Ramos (cell line): ENCODE measurements around the gene NCK1.

Source experiments
- in situ Hi-C: fragments of 300-500 bp; cut with MboI; formaldehyde crosslinking; loops from one replicate; pipeline ENCODE4 v1.14.3; 2022; ENCODE audit warnings: low sequenced_read_pairs; ENCODE audit not compliant: unreplicated experiment

NCK1 gene

GRCh38 chr3:136904746-136905145 lies 42.7 kb downstream of the NCK1 start:
- in situ Hi-C loops = no loop called here

GRCh38 chr3:136905549-136905948 lies 43.5 kb downstream of the NCK1 start:
- in situ Hi-C loops = no loop called here

- in situ Hi-C loops = no loop called here
Observed at GRCh38 chr3:136906725-136907124, 44.7 kb downstream of the NCK1 start.

GRCh38 chr3:136908297-136908696 lies 46.3 kb downstream of the NCK1 start:
- in situ Hi-C loops = no loop called here

- in situ Hi-C loops = no loop called here
Observed at GRCh38 chr3:136909187-136909586, 47.2 kb downstream of the NCK1 start.

- in situ Hi-C loops = no loop called here
Observed at GRCh38 chr3:136910697-136911096, 48.7 kb downstream of the NCK1 start.

DNA sequence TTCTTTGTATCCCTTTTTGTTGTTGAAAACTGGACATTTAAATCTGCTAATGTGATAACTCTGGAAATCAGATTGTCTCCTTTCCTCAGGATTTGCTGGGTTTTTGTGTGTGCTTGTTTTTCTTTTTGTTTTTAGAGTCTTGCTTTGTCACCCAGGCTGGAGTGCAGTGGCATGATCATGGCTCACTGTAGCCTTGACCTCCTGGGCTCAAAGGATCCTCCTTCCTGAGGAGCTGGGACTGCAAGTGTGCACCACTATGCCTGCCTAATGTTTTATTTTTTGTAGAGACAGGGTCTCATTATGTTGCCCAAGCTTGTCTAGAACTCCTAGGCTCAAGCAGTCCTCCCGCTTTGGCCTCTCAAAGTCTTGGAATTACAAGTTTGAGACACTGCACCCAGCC lies 51.2 kb downstream of the NCK1 start:
- in situ Hi-C loops = no loop called here

DNA sequence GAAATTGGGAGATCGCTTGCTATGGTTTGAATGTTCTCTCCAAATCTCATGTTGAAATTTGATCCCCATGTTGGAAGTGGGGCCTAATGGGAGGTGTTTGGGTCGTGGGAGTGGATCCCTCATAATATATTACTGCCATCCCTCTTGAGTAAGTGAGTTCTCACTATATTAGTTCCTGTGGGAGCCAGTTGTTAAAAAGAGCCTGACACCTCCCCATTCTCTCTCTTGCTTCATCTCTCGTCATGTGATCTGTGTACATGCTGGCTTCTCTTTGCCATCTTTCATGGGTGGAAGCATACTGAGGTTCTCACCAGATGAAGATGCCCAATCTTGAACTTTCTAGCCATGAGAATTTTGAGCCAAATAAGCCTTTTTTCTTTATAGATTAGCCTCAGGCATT lies 52.7 kb downstream of the NCK1 start:
- in situ Hi-C loops = no loop called here

- in situ Hi-C loops = no loop called here
Observed at GRCh38 chr3:136916223-136916622, 54.2 kb downstream of the NCK1 start.

DNA sequence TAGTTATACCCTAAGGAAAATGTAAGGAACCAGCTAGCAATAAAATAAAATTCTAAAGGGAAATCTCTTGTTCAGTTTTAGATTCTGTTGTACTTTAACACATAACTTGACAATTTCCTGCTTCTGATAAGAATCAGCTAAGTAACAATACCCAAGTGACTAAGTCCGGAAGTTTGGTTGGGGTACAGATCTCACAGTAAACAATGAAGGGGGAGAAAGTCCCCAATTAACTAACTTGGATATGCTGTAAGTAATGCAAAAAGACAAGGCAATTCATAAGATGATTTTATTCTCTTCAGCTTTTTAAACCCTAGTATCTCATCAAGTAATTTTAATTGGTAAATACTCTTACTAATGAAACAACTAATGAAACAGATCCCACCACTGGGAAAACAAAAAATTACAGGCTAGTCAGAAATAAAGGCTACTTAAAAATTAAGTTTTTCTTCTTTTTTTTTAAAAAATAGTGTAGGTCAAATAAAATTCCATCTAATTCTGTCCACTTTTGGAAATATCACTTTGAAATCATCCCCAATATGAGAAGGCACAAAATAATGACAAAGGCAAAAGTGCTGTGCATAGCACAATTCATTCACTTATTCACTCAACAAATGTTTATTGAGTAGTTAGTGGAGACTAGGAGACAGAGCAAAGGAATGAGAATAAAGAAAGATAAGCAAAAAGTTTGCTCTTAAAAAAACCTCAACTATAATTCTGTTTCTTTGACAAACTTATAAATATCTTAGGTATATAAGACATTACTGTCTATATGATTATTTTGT lies 58.0 kb downstream of the NCK1 start:
- in situ Hi-C loops = no loop called here

GRCh38 chr3:136920904-136921611 lies 59.0 kb downstream of the NCK1 start:
- in situ Hi-C loops = no loop called here

GRCh38 chr3:136925425-136926190 lies 63.6 kb downstream of the NCK1 start:
- in situ Hi-C loops = no loop called here

DNA sequence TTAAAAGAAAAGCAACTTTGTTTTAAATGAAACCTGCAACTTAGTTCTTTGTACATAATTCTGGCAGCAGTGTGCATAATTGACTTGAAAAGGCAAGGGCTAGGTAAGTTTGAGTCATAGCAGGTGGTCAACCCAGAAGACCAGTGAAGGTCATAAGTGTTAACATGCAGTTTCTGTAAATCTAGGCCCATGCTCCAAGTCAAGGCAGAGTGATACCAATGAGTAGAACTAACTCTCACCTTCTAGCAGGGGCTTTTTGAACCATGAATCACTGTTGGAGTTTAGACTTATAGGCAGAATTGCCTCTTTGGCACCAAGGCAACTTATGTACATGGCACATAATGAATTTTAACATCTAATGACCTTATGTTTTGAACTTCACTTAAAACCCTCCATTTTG lies 66.2 kb downstream of the NCK1 start:
- in situ Hi-C loops = no loop called here

DNA sequence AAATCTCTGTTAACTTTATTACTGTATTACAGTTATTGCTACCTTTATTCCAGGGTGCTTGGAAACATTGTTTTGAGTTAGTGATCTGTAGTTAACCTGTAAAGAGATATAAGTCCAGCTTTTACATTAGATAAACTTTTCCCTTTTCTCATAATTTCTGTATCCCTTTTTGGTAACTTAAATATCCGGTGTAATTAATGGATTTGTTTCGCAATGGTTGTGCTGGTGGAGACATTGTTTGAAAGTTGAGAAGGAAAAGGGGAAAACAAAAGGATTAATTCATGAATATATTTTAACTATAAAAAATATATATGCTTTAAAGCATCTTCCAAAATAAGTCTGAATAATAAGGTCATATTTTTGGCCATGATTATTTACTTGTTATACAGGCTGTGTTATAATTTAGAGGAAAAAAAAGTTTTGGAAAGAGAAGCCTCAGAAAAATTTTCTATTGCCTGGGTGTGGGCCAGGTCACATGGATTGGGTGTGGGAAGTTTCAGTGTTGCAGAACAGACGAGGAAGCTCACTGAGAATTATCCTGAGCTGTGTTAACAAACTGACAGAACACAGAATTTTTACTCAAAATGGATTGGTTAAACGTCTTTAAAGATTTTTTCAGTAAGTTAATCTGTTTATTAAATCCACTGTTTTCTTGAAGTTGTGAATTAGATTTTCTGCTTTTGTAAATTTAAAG lies 68.1 kb downstream of the NCK1 start:
- in situ Hi-C loops = no loop called here

DNA sequence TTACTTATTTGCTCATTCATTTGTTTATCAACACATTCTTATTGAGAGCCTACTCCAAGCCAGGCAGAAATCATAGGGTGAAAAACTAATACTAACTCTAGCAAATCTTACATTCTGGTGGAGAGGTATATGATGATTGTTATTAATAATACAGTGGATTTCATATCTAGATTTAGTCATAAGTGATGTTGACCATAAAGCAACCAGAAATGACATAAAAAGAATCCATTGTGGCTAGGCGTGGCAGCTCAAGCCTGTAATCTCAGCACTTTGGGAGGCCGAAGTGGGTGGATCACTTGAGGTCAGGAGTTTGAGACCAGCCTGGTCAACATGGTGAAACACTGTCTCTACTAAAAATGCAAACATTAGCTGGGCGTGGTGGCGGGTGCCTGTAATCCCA lies 69.6 kb downstream of the NCK1 start:
- in situ Hi-C loops = no loop called here

GRCh38 chr3:136932523-136932922 lies 70.5 kb downstream of the NCK1 start:
- in situ Hi-C loops = no loop called here

DNA sequence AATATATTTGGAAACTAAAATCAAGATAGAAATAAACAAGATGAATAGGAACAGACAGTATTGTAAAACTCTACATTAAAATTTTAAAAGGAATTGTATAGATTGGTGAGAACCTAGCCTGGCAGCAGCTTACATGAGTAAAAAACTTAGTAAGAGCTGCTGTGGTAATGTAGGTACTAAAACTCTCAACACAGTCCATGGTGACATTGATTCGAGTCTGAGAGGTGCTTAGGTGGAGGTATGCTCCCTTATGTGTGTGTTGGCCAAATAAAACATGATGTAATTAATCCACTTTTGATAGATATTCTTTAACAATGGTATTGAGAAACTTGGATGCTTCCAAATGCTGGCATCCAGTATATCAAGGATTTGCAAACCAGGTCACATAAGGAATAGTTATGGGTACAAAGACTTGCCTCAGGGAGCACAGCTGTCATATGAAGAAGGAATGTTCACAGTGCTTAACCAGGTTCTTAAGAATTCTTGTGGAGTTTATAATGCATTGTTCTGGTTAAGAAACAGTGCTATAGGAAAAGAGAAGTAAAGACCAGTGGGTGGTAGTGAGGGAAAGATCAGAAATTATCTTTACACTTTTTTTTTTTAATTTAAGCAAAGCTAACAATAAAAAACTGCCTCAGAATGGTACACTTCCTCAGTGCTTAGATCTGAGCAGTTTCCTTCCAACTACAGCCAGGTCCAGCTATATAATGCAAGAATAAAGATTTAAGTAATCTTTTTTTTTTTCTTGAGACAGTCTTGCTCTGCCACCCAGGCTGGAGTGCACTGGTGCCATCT lies 71.2 kb downstream of the NCK1 start:
- in situ Hi-C loops = no loop called here

DNA sequence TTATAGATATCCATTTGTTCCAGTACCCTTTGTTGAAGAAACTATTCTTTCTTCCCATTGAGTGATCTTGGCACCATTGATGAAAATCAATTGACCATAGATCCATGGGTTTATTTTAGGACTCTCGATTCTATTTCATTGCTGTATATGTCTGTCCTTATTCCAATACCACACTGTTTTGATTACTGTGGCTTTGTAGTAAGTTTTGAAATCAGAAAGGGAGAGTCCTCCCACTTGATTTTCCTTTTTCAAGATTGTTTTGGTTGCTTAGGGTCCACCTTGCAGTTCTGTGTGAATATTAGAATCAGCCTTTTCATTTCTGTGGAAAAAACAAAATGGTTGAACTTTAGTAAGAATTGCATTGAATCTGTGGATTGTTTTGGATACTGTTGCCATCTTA lies 75.2 kb downstream of the NCK1 start:
- in situ Hi-C loops = no loop called here

DNA sequence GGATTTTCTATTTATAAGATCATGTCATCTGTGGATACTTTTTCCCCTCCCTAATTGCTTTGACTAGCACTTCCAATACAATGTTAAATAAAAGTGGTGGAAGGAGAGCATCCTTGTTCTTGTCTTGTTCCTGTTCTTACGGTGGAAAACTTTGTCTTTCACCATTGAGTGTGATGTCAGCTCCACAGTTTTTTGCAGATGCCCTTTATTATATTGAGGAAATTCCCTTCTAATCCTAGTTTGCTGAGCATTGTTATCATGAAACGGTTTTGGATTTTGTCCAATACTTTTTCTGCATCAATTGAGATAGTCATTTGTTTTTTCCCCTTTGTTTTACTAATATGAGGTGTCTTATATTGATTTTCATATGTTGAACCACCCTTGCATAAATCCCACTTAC lies 75.8 kb downstream of the NCK1 start:
- in situ Hi-C loops = no loop called here

DNA sequence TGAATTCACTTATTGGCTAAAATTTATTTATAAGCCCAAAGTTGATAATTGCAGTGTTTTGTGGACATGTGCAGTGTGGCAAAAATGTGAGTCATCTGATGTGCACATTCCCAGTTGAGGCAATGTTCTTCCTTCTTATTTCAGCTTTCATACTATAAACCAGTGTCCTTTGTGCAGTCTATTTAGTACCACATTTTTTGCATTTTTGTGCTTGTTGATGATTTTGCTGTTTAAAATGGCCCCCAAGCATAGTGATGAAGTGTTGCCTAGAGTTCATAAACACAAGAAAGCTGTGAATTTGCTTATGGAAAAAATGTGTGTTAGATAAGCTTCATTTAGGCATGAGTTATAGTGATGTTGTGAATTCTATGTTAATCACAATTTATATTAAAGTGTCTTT lies 76.3 kb downstream of the NCK1 start:
- in situ Hi-C loops = no loop called here
